Stimulated activated CD8-positive, alpha-beta memory T cell treated with anti-CD3 and anti-CD28 coated beads, Interleukin-7, amount 100 ng/mL, for 48 hours (primary cell): ENCODE data around the gene EBF4.

Experiments
- DNase-seq, 2 donors: peaks; one replicate each; pipeline ENCODE4 v3.0.0-alpha.2; 2020; ENCODE audit warnings: low read depth in 1 of 2; ENCODE audit errors: extremely low read depth in 1 of 2

EBF4 gene

DNA sequence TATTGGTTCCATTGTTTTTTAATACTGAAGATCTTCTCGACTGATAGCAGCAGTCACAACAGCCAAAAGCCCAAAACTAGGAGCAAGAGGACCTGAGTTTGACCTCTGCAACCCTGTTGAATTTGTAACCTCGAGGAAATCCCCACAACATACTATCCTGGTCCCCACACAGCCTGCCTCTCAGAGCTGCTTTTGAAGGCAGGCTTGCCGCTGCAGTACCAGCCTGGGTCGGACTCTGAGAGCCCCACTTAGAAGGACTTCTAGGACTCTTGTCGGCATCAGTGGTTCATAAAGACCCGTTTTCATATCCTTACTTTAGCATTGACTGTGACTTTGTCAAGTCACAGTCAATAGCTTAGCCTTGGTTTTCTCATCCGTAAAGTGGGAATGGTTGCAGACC, 49.3 kb downstream of the EBF4 start:
- no peak for DNase-seq

DNA sequence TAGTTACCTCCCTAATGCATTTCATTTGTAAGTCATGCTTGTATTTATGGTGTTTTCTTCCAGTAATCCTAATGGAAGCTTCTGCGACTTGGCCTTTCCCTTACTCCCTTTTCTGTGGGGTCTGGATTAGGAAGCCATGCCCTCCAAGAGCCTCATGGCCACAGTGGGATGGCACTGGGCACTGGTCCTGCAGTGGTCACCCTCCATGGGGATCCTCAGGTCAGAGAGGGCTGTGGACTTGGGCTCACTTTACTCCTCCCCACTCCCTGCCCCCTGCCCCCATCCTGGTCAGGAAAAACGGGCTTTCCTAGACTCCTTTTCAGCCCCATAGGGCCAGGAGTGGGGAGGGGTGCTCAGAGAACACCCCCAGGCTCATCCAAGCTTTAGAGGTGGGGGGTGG, 49.9 kb downstream of the EBF4 start:
- no peak for DNase-seq

- DNase-seq = peak; percentile 45 to 46
These were observed 50.5 kb downstream of the EBF4 start for GRCh38 chr20:2742934-2743559.

- no peak for DNase-seq
These were observed 52.7 kb downstream of the EBF4 start for GRCh38 chr20:2745060-2745910.

DNA sequence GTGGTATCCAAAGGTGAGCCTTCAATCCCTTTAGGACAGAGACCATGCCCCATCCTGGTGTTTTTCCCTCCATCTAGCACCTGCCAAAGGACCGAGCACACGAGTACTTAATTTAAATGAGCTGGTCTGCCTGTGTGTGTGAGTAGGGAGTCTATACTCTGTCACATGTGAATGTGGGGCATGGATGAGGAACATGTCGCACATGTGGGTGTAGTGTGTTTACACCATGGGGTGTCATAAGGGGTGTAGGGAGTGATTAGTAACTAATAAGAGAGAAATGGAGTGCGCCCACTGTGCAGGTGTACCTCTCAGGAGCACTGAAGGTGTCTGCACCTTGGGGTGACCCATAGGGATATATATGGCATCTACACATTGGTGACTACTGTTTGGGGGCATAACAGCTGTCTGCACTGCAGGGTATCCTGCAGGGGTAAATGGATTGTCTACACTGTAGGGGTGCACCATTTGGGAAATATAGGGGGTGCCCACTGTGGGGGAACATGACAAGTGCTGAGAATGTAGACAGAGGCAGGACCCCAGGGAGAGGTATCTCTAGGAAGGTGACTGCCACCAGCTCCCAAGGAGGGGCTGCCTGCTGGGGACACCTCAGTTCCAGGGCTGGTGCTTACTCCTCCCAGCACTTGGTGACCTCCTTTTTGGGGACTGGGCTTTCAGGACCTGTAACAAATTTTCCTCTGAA, 53.5 kb downstream of the EBF4 start:
- DNase-seq = no peak

GRCh38 chr20:2746636-2747265, 54.2 kb downstream of the EBF4 start:
- no peak for DNase-seq

GRCh38 chr20:2747676-2748235, 55.2 kb downstream of the EBF4 start:
- DNase-seq = no peak

GRCh38 chr20:2748551-2749342, 56.2 kb downstream of the EBF4 start:
- no peak for DNase-seq

DNA sequence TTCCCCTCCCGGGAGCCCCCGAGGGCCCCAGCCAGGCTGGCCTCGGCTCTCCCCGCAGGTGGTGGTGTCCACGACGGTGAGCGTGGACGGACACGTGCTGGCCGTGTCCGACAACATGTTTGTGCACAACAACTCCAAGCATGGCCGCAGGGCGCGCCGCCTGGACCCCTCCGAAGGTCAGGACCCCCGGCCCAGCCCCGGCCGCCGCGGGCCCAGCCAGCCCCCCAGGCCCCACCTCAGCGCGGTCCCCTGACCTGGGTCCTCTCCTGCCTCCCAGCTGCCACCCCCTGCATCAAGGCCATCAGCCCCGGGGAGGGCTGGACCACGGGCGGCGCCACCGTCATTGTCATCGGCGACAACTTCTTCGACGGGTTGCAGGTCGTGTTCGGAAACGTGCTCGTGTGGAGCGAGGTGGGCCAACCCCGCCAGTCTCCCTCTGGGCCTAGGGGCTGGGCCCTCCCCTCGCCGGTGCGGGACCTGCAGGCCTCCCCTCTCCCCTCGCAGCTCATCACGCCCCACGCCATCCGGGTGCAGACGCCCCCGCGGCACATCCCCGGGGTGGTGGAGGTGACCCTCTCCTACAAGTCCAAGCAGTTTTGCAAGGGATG, 56.9 kb downstream of the EBF4 start:
- DNase-seq = no peak

DNA sequence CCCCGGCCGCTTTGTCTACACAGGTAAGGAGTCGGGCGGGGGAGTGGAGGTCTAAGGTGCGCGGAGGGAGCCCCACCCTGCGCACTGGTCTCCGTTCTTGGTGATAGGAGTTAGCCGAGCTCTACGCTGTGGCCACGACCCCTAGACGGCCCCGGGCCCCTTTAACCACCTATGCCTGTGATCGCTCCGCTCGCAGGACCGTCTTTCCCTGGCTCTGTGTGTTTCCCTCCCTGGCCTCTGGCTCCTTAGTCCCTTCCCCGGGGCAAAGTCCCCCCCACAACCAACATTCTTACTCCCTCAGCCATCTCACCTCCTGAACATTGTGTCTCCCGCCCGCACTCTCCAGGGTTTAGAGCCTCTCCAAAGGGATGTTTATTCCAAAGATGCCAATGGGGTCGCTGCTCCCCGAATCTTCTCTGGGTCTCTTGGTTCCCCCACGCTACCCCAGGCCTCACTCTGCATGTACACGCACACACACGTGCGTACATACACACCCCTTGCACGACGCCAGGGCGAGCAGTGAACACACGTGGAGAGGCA, 57.4 kb downstream of the EBF4 start:
- DNase-seq = no peak

- no peak for DNase-seq
These were observed 58.1 kb downstream of the EBF4 start for GRCh38 chr20:2750491-2751251.

DNA sequence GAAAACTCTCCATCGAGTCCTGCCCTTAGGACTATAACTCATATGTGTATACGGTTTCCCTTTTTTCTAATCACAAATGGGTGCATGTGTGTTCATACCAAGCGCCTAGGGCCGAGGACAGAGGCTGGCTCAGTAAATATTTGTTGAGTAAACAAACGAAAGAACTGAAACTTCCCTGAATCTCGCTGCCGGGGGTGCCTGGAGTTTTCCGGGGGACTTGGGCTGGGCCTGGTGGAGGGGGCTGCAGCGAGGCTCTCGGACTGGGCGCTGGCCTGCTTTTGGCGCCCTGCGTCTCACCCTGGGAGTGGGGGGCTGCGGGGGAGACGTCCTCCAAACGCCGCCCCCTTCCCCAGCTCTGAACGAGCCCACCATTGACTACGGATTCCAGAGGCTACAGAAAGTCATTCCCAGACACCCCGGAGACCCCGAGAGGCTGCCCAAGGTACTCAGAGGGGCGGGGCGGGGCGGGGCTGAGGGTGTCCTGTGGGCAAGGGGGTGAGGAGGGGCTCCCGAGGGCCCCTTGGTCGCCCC, 58.8 kb downstream of the EBF4 start:
- DNase-seq = no peak

DNA sequence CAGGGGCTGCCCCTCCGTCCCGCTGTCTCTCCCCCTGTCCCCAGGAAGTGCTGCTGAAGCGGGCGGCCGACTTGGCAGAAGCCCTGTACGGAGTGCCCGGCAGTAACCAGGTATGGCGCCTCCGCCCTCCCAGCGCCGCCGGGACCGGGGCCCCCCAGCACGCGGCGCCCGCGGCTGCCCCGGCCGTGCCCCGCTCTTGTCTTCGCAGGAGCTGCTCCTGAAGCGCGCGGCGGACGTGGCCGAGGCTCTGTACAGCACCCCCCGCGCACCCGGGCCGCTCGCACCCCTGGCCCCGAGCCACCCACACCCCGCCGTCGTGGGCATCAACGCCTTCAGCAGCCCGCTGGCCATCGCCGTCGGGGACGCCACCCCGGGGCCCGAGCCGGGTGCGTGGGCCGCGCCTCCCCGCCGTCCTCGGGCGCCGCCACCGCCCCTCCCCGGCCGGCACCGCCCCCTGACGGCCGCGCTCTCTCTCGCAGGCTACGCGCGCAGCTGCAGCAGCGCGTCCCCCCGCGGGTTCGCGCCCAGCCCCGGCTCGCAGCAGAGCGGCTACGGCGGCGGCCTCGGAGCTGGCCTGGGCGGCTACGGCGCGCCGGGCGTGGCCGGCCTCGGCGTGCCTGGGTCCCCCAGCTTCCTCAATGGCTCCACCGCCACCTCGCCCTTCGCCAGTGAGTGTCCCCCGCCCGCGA, 59.4 kb downstream of the EBF4 start:
- no peak for DNase-seq

- no peak for DNase-seq
These were observed 60.2 kb downstream of the EBF4 start for GRCh38 chr20:2752567-2753460.

GRCh38 chr20:2753461-2754040, 61.0 kb downstream of the EBF4 start:
- no peak for DNase-seq

DNA sequence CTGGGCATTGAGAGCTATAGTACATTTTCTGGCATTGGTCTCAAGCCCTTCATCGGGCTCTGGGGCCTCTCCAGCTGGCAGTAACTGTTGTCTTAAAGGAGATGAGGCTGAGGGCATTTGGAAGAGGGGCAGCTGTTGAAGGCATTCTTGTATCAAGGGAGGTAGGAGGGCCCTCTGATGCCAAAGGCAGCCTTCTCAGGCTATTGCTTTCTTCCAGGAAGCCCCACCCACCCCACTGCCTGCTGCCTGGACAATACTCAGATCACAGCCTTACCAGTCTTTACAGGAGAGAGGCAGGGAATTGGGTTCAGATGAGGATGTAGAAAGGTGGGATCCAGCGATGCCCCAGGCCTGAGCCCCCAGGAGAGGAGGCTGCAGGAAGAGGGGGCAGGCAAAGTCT, 61.8 kb downstream of the EBF4 start:
- no peak for DNase-seq
